Measurements from ENCODE around the gene GYS1. TPM values are rescaled to one million over a fixed set of nuclear protein-coding genes. Genes with fewer than 3 reads are reported as not detected.
"Not testable (repeated sequence)": the region's sequence is repeated elsewhere in the genome, so short reads cannot be mapped to it uniquely, and the experiment has no call there.

The GYS1 gene
- total and polyA plus RNA-seq, 8 donors = 13.0 to 63.6 (median 26.0) TPM

DNA sequence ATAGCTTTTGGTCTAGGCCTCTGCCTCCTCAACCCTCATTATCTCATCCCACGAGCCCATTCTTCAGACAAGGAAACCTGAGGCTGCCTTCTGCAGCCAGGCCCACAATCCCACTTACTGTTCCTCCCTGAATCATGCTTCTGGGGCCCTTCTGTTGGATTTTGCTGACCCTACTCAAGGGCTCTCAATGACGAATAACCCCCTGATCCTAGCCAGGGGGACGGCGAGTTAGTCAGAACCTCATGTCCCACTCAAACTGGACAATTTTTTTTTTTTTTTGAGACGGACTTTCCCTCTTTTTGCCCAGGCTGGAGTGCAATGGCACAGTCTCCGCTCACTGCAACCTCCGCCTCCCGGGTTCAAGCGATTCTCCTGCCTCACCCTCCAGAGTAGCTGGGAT is 29.0 kb upstream of the GYS1 start:
- WGBS, 5 donors = 87 to 93% (median 92%) methylated on average over 9 of the region's 9 CpGs
- Histone ChIP-seq H3K36me3 (no peaks in the 10 kb centered on the region), H3K27me3 (peaks cover 0 to 46% (median 15%) of the 10 kb centered on the region in 3 donors), H3K9me3 (no peaks in the 10 kb centered on the region), H3K4me1 (peaks cover 22 to 27% (median 25%) of the 10 kb centered on the region in 4 donors), H3K27ac (no peak overlapping the region), H3K4me3 (no peak overlapping the region)
- TF ChIP-seq EP300 (IDR thresholded peaks at IDR 0.05) (no peak), POLR2A (IDR thresholded peaks at IDR 0.05) (no peak), POLR2AphosphoS5 (IDR thresholded peaks at IDR 0.05) (no peak)
- TF ChIP-seq, protein P1, sequence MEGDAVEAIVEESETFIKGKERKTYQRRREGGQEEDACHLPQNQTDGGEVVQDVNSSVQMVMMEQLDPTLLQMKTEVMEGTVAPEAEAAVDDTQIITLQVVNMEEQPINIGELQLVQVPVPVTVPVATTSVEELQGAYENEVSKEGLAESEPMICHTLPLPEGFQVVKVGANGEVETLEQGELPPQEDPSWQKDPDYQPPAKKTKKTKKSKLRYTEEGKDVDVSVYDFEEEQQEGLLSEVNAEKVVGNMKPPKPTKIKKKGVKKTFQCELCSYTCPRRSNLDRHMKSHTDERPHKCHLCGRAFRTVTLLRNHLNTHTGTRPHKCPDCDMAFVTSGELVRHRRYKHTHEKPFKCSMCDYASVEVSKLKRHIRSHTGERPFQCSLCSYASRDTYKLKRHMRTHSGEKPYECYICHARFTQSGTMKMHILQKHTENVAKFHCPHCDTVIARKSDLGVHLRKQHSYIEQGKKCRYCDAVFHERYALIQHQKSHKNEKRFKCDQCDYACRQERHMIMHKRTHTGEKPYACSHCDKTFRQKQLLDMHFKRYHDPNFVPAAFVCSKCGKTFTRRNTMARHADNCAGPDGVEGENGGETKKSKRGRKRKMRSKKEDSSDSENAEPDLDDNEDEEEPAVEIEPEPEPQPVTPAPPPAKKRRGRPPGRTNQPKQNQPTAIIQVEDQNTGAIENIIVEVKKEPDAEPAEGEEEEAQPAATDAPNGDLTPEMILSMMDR (IDR thresholded peaks at IDR 0.05) = no peak
- intact Hi-C loops (cut with DNase I; ENCODE audit: low total_unique reads) = no loop called here
- no peak for DNase-seq

DNA sequence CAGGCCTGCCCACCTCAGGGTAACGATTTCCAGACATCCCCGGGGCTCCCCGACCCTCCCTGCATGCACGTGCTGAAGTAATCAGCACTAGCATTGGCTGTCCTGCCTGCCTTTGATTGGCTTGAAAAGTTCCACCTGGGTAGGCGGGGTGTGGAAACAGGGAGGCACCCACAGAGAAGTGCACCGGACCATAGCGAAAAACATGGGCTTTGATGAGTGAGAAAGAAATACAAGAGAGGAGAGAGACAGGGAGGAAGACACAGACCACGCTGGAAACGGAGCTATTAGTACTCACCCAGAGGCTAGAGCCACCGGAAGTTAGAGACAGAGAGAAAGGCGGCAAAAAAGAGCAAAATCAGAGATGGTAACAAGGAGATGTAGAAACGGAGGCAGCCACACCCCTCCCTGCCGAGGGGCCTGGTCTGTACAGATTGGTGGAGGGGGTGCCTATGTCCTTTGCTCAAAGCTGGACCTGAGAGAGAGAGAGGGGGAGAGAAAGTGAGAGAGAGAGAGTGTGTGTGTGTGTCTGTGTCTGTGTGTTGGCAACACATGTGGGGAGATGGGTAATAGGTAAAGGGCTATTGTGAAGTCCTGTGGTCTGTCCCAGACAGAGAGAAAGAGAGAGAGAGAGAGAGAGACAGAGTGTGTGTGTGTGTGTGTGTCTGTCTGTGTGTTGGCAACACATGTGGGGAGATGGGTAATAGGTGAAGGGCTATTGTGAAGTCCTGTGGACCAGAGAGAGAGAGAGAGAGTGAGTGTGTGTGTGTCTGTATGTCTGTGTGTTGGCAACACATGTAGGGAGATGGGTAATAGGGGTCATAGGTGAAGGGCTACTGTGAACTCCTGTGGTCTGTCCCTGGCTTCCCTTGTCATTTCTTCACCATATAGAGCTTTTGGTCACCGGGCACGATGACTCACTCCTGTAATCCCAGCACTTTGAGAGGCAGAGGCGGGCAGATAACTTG is 28.1 kb upstream of the GYS1 start:
- WGBS, 5 donors = 32 to 36% (median 35%) methylated on average over 16 of the region's 16 CpGs
- intact Hi-C loops (cut with DNase I; ENCODE audit: low total_unique reads) = no loop called here
- H3K9me3 ChIP-seq = no peaks in the 10 kb centered on the region

DNA sequence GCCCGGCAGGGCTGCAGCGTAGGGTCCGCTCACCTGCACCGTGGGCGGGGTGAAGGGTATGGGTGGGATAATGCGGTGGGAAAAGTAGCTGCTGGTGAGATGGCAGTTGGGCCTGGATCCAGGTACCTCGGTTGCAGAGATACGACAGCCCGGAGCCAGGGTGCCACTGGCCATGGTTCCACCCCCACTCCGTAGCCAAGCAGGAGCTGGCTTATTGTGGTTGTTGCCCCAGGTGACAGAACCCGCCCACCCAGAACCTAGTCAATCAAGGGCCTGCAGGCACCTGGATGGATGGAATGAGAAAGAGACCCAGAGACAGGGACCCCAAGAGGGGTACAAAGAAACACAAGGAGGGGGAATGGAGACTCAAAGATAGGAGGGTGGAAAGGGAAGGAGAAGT is 27.2 kb upstream of the GYS1 start:
- no peak overlapping the region for H3K27ac ChIP-seq
- H3K36me3 ChIP-seq = peaks cover 0 to 13% (median 12%) of the 10 kb centered on the region in 4 donors
- H3K4me1 ChIP-seq = peaks cover 22 to 27% (median 25%) of the 10 kb centered on the region in 4 donors
- H3K27me3 ChIP-seq = peaks cover 0 to 46% (median 15%) of the 10 kb centered on the region in 3 donors
- TF ChIP-seq POLR2AphosphoS5 (IDR thresholded peaks at IDR 0.05) = no peak
- TF ChIP-seq POLR2A (IDR thresholded peaks at IDR 0.05) = no peak
- TF ChIP-seq, protein P1 (IDR thresholded peaks at IDR 0.05) = no peak
- TF ChIP-seq EP300 (IDR thresholded peaks at IDR 0.05) = no peak
- intact Hi-C loops (cut with DNase I; ENCODE audit: low total_unique reads) = no loop called here
- 47 to 64% (median 50%) methylated on average over 11 of the region's 11 CpGs for WGBS, 5 donors
- DNase-seq = peak in 1 of 2 donors; percentile 31
- H3K9me3 ChIP-seq = no peaks in the 10 kb centered on the region
- no peak overlapping the region for H3K4me3 ChIP-seq

More for the DNA sequence above, 28.1 kb upstream of the GYS1 start:
- TF ChIP-seq POLR2A (IDR thresholded peaks at IDR 0.05) (no peak), EP300 (IDR thresholded peaks at IDR 0.05) (no peak), POLR2AphosphoS5 (IDR thresholded peaks at IDR 0.05) (no peak)
- TF ChIP-seq, protein P1 (IDR thresholded peaks at IDR 0.05) = no peak
- peaks cover 22 to 27% (median 25%) of the 10 kb centered on the region in 4 donors for H3K4me1 ChIP-seq
- H3K27ac ChIP-seq = no peak overlapping the region
- no peak overlapping the region for H3K4me3 ChIP-seq
- no peak for DNase-seq
- H3K36me3 ChIP-seq = peaks cover 0 to 4% (median 3%) of the 10 kb centered on the region in 4 donors
- H3K27me3 ChIP-seq = peaks cover 0 to 46% (median 15%) of the 10 kb centered on the region in 3 donors

DNA sequence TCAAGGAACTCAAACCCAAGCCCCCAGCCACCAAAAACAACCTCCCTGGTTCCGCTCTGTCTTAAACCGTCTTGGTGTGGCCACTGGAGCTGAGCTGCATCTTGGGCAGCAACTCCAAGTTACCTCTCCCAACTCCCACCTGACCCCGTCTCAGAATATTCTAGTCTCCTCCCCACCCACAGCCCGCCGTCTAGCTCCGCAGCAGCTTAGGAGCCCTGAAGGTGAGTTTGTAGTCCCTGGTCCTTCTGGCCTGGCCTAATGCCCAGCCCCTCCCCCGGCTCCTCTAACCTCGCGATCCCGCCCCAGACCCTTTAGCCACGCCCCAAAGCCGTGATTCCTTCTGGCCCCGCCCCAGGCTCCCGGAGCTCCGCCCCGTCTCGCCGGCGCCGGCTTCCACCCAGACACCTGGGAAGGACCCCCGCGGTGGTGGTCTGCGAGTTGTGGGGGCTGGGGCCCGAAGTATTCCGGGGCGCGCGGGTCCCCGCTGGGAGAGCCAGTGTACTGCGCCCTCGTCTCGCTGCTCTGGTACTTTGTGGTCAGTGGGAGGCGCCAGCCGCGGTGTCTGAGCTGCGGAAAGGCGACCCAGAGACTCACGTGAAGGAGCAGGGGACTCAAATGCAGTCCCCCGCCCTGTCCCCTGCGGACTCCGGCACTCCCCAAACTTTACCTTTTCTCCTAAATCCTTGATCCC is 26.3 kb upstream of the GYS1 start:
- WGBS, 5 donors = 8 to 23% (median 11%) methylated on average over 14 to 41 of the region's 41 CpGs
- TF ChIP-seq EP300 (IDR thresholded peaks at IDR 0.05) = no peak
- no peak for TF ChIP-seq POLR2AphosphoS5 (IDR thresholded peaks at IDR 0.05)
- no peak for TF ChIP-seq POLR2A (IDR thresholded peaks at IDR 0.05)
- TF ChIP-seq, protein P1 (IDR thresholded peaks at IDR 0.05) = no peak
- peaks cover 0 to 22% (median 21%) of the 10 kb centered on the region in 4 donors for H3K36me3 ChIP-seq
- intact Hi-C loops (cut with DNase I; ENCODE audit: low total_unique reads) = no loop called here
- peaks cover 0 to 46% (median 15%) of the 10 kb centered on the region in 3 donors for H3K27me3 ChIP-seq
- H3K27ac ChIP-seq = no peak overlapping the region
- H3K4me3 ChIP-seq = peak overlapping the region; percentile 49 to 62 (median 50)
- peaks cover 22 to 27% (median 25%) of the 10 kb centered on the region in 4 donors for H3K4me1 ChIP-seq
- no peaks in the 10 kb centered on the region for H3K9me3 ChIP-seq
- DNase-seq = peak; percentile 71 to 83

DNA sequence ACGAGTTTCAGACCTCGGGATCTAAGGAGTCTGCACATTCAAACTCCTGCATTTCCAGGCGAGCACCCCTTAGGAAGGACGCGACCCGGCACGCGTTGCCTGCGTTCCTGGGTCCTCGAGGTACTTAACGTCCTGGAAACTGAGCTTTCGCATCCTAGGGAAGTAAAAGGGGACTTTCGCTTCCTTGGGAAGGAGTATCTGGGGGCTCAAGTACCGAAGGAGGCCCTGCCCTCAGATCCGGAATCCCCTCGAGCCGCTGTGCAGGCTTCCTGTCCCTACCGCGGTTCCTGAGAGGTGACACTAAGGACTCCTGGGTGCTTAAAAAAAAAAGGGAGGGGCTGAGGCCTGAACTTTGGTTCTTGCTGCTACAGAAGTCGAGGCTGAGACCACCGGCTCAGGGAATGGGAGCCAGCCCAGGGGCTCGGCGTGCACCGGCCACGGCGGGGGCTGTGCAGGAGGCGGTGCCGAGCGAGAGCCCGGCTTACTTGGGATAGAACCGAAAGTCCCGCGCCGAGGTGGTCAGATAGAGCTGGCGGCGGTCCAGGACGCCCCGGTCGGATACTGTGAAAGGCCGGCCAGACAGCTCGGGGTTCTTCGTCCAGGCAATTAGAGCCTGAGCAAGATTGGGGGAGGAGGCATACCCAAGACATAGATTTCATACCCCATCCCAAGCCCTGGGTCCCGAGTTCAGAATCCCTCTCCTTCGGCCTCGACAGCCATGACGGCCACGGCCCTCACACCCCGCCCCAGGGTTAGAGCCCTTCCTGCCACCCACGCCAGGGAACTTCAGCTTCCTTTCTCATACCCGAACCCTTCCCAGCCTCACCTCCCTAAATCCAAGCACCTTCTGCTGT is 25.5 kb upstream of the GYS1 start:
- peaks cover 22 to 27% (median 25%) of the 10 kb centered on the region in 4 donors for H3K4me1 ChIP-seq
- H3K9me3 ChIP-seq; H3K27ac ChIP-seq; intact Hi-C loops (cut with DNase I; ENCODE audit: low total_unique reads): not testable (repeated sequence)
- peak in 1 of 2 donors; percentile 48 for DNase-seq
- peak overlapping the region; percentile 49 to 62 (median 50) for H3K4me3 ChIP-seq
- H3K36me3 ChIP-seq = peaks cover 0 to 30% (median 29%) of the 10 kb centered on the region in 4 donors
- 2 to 14% (median 5%) methylated on average over 27 to 50 of the region's 50 CpGs for WGBS, 5 donors
- H3K27me3 ChIP-seq = peaks cover 0 to 46% (median 15%) of the 10 kb centered on the region in 3 donors

All from stomach (tissue), 9 donors.